Measurements from ENCODE around the gene TARM1. TPM values are rescaled to one million over a fixed set of nuclear protein-coding genes. Genes with fewer than 3 reads are reported as not detected.

The TARM1 gene
- total RNA-seq, 2 donors from 2014 or later, result not detected

DNA sequence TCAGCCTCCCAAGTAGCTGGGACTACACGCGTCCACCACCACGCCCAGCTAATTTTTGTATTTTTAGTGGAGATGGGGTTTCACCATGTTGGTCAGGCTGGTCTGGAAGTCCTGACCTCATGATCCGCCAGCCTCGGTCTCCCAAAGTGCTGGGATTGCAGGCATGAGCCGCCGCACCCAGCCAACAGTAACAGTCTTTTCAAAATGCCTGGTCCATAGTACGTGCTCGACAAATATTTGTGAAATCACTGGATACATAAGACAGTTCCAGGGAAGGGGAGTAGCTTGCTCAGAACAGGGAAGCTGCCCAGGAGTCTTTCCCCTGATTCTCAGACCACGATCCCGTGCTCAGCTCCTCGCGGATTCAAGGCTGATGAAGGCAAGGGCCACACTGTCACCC is 59.2 kb downstream of the TARM1 start:
- H3K36me3 ChIP-seq, result no peaks in the 10 kb centered on the region
- no peak overlapping the region for H3K4me3 ChIP-seq
- H3K27me3 ChIP-seq (replicated peaks; ENCODE audit: insufficient read depth), result no peaks in the 10 kb centered on the region
- DNase-seq (ENCODE audit: low spot score), result no peak
- no peak overlapping the region for H3K27ac ChIP-seq
- TF ChIP-seq CTCF (IDR thresholded peaks at IDR 0.05), result no peak
- no peak for ATAC-seq (ENCODE audit: insufficient number of reproducible peaks, low FRiP score, low read depth)
- no peaks in the 10 kb centered on the region for H3K4me1 ChIP-seq (ENCODE audit: control insufficient read depth in 1 of 2, low read depth in 2 of 2)
- no peaks in the 10 kb centered on the region for H3K9me3 ChIP-seq

GRCh38 chr19:54021363-54021762 is 59.8 kb downstream of the TARM1 start:
- no peaks in the 10 kb centered on the region for H3K4me1 ChIP-seq (ENCODE audit: control insufficient read depth in 1 of 2, low read depth in 2 of 2)
- no peaks in the 10 kb centered on the region for H3K9me3 ChIP-seq
- H3K27me3 ChIP-seq (replicated peaks; ENCODE audit: insufficient read depth), result no peaks in the 10 kb centered on the region
- H3K27ac ChIP-seq, result no peak overlapping the region
- no peak for ATAC-seq (ENCODE audit: insufficient number of reproducible peaks, low FRiP score, low read depth)
- no peak overlapping the region for H3K4me3 ChIP-seq
- DNase-seq (ENCODE audit: low spot score), result no peak
- TF ChIP-seq CTCF (IDR thresholded peaks at IDR 0.05), result no peak
- no peaks in the 10 kb centered on the region for H3K36me3 ChIP-seq

Other genes with a start within 250 kb of the TARM1 start
- gene MYADM, start 213.5 kb downstream of the TARM1 start, total RNA-seq, result 100 to 1,000 TPM; 151 to 300 TPM
- gene PRKCG, start 199.2 kb downstream of the TARM1 start, total RNA-seq, result not detected
- not detected for gene CACNG7, start 172.1 kb downstream of the TARM1 start, total RNA-seq
- gene CACNG8, start 118.4 kb downstream of the TARM1 start, total RNA-seq, result not detected
- gene CACNG6, start 89.7 kb downstream of the TARM1 start, total RNA-seq, result not detected
- gene VSTM1, start 17.5 kb downstream of the TARM1 start, total RNA-seq, result not detected
- 1 to 10 TPM; 4.6 to 8.0 TPM for gene OSCAR, start 19.4 kb upstream of the TARM1 start, total RNA-seq
- 10 to 100 TPM; 13.0 to 16.6 TPM for gene NDUFA3, start 21.5 kb upstream of the TARM1 start, total RNA-seq
- 1 to 10 TPM; 8.7 to 8.8 TPM for gene TFPT, start 34.3 kb upstream of the TARM1 start, total RNA-seq
- gene PRPF31, start 34.4 kb upstream of the TARM1 start, total RNA-seq, result 10 to 100 TPM; 48.2 to 54.3 TPM
- gene CNOT3, start 56.4 kb upstream of the TARM1 start, total RNA-seq, result 10 to 100 TPM; 20.8 to 28.1 TPM
- 1 to 10 TPM; 7.6 to 8.0 TPM for gene LENG1, start 78.4 kb upstream of the TARM1 start, total RNA-seq
- gene TMC4, start 91.8 kb upstream of the TARM1 start, total RNA-seq, result 1 to 10 TPM in 1 of 2 donors, under 1 TPM in 1; 0.41 to 7.8 TPM
- gene MBOAT7, start 108.2 kb upstream of the TARM1 start, total RNA-seq, result 10 to 100 TPM; 46.0 to 61.1 TPM
- 10 to 100 TPM; 38.5 to 60.7 TPM for gene TSEN34, start 109.9 kb upstream of the TARM1 start, total RNA-seq
- gene RPS9, start 119.5 kb upstream of the TARM1 start, total RNA-seq, result 1,000 to 10,000 TPM; 1,017 to 1,395 TPM
- 10 to 100 TPM; 21.9 to 71.5 TPM for gene LILRB3, start 141.6 kb upstream of the TARM1 start, total RNA-seq
- 1 to 10 TPM; 4.6 to 5.2 TPM for gene LILRA6, start 161.4 kb upstream of the TARM1 start, total RNA-seq
- 10 to 100 TPM; 17.6 to 60.4 TPM for gene LILRB5, start 175.9 kb upstream of the TARM1 start, total RNA-seq
- 10 to 100 TPM; 11.1 to 13.7 TPM for gene LILRB2, start 199.7 kb upstream of the TARM1 start, total RNA-seq
- gene LILRA5, start 231.8 kb upstream of the TARM1 start, total RNA-seq, result 10 to 100 TPM in 1 of 2 donors, 1 to 10 TPM in 1; 9.6 to 12.2 TPM

All from thoracic aorta (tissue), 2 donors.